MV-4-11 (cell line): Measurements from ENCODE around the gene RECQL.
"Not testable (repeated sequence)": the region's sequence is repeated elsewhere in the genome, so short reads cannot be mapped to it uniquely, and the experiment has no call there.

Experiments
- DNase-seq: peaks from one replicate; lab custom pipeline; 2025; lab: John Stamatoyannopoulos, UW

RECQL gene

GRCh38 chr12:21419009-21419699 is 82.3 kb downstream of the RECQL start:
- not testable (repeated sequence) for DNase-seq
